IPS-18a (cell line): ENCODE measurements around the gene PLEKHM2.

Source experiments
- H3K27ac ChIP-seq: one replicate; pipeline ENCODE4 v1.5.1; 2013; ENCODE audit warnings: low read length
- H3K27me3 ChIP-seq: one replicate; pipeline ENCODE4 v1.6.1; 2013; ENCODE audit warnings: mild to moderate bottlenecking, low read length; ENCODE audit not compliant: control insufficient read depth, insufficient read depth
- H3K36me3 ChIP-seq: one replicate; pipeline ENCODE4 v1.6.1; 2013; ENCODE audit warnings: low read depth, low read length; ENCODE audit not compliant: control insufficient read depth
- H3K4me1 ChIP-seq: one replicate; pipeline ENCODE4 v1.6.1; 2013; ENCODE audit warnings: low read depth, low read length; ENCODE audit not compliant: control insufficient read depth
- H3K4me3 ChIP-seq: one replicate; pipeline ENCODE4 v1.5.1; 2013; ENCODE audit warnings: low read length
- H3K9ac ChIP-seq: one replicate; pipeline ENCODE4 v1.6.1; 2013; ENCODE audit warnings: mild to moderate bottlenecking, low read length, moderate library complexity
- H3K9me3 ChIP-seq: one replicate; pipeline ENCODE4 v1.6.1; 2013; ENCODE audit warnings: low read depth, low read length; ENCODE audit not compliant: control insufficient read depth

PLEKHM2 gene

DNA sequence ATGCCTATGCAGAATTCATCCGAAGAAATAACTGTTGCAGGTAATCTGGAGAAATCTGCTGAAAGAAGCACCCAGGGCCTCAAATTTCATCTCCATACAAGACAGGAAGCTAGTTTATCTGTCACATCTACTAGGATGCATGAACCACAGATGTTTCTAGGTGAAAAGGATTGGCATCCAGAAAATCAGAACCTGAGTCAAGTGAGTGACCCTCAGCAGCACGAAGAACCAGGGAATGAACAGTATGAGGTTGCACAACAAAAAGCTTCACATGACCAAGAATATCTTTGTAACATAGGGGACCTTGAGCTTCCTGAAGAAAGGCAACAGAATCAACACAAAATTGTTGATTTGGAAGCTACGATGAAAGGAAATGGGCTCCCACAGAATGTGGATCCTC, 24.0 kb upstream of the PLEKHM2 start:
- no peaks in the 10 kb centered on the region for H3K27me3 ChIP-seq
- H3K27ac ChIP-seq = no peak overlapping the region
- no peak overlapping the region for H3K4me3 ChIP-seq
- H3K9ac ChIP-seq = no peak overlapping the region
- H3K36me3 ChIP-seq = peaks cover 55% of the 10 kb centered on the region
- no peaks in the 10 kb centered on the region for H3K9me3 ChIP-seq
- H3K4me1 ChIP-seq = no peaks in the 10 kb centered on the region

DNA sequence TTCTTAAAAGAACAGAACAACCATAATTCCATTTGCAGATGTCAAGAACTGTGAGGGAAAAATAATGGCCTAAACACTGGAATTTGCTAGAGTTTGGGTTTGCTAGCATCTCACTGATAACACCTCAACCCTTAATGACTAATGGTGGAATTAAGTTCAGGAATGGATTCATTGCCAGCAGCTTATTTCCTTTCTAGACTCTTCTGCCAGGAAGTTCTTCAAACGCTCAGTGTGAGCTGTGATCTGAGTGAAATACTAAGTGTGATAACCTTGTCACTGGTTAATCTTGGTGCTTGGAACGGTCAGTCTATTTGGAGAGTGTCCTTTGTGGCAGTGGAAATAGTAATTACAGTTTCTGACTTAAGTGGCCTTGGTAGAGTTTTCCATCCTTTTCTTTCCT, 21.6 kb upstream of the PLEKHM2 start:
- Histone ChIP-seq H3K27ac (no peak overlapping the region), H3K9ac (no peak overlapping the region), H3K27me3 (no peaks in the 10 kb centered on the region), H3K4me1 (no peaks in the 10 kb centered on the region), H3K36me3 (peaks cover 41% of the 10 kb centered on the region), H3K9me3 (no peaks in the 10 kb centered on the region), H3K4me3 (no peak overlapping the region)

DNA sequence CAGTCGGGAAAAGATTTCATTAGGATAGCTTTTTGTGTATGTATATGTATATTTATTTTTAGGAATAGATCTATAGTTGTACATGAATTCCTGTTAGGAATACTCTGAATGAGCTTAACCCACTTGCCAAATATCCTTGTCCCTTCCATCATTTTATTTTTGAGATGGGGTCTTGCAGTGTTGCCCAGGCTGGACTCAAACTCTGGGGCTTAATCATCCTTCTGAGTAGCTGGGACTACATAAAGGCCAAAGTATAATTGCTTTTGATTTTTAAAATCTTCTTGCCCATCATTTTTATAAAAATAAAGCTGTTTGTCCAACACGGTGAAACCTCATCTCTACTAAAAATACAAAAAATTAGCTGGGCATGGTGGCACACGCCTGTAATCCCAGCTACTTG, 20.2 kb upstream of the PLEKHM2 start:
- Histone ChIP-seq H3K9ac (no peak overlapping the region), H3K36me3 (peaks cover 34% of the 10 kb centered on the region), H3K9me3 (no peaks in the 10 kb centered on the region), H3K27ac (no peak overlapping the region), H3K4me1 (peaks cover 4% of the 10 kb centered on the region), H3K4me3 (no peak overlapping the region), H3K27me3 (no peaks in the 10 kb centered on the region)

DNA sequence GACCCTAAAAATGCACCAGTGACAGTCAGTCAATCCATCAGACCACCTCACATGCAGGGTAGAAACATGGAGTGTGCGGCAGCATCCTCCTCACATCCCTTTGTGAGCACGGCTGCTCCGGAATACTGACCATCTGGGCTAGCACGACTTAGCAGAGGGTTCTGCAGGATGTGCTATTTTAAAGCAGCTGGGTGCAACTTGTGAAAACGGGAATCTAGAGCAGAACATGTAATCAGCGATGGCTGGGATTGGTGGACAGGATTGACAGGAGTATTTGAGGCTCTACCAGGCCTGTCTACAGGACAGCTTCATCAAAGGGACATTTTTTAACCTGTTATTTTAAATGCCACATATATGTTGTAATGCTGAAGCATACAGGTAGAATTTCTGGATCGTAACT, 16.8 kb upstream of the PLEKHM2 start:
- Histone ChIP-seq H3K4me3 (no peak overlapping the region), H3K9ac (no peak overlapping the region), H3K9me3 (no peaks in the 10 kb centered on the region), H3K4me1 (peaks cover 4% of the 10 kb centered on the region), H3K36me3 (peaks cover under 1% of the 10 kb centered on the region), H3K27me3 (no peaks in the 10 kb centered on the region), H3K27ac (no peak overlapping the region)

DNA sequence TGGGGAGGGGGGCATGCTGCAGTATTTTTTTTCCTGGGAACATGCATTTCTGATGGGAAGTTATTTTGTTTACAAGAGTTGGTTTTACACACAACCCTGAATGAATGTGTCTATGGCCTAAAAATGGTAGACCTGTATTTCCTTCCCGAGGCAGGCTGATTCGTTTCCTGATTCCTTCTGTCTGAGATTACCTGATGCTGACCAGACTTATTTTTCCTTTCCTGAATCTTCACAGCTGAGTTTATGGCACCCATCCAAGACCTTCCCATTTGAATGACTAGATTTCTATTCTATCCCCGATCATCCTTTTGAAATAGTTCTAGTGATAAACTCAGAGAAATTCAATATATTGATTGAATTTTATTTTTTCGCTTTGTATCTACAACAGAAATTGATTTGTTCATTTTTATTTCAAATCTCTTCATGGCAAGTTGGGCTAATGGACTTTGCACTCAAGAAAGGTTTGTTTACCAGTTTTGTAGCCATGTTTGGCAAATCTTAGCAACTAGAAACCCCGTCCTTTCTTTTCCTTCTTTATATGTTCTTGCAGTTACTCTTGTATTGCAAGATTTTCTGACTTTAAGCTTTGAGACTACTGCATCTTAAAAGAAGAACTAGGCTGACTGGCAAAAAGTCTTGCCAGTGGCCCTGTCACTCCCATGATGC, 15.9 kb upstream of the PLEKHM2 start:
- no peak overlapping the region for H3K9ac ChIP-seq
- no peak overlapping the region for H3K4me3 ChIP-seq
- H3K27ac ChIP-seq = no peak overlapping the region
- H3K36me3 ChIP-seq = no peaks in the 10 kb centered on the region
- no peaks in the 10 kb centered on the region for H3K9me3 ChIP-seq
- peaks cover 4% of the 10 kb centered on the region for H3K4me1 ChIP-seq
- H3K27me3 ChIP-seq = no peaks in the 10 kb centered on the region

DNA sequence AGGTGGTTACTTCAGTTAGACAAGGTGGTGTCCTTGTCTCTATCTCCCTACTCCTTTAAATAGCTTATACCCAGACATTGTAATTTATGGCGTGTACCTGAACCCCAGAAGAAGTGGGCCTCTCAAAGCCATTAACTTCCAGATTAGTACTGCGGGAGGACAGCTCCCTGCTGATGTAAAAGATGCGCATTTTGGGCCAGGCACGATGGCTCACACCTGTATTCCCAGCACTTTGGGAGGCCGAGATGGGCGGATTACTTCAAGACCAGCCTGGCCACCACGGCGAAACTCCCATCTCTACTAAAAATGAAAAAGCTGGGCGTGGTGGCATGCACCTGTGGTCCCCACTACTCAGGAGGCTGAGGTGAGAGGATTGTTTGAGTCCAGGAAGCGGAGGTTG, 15.0 kb upstream of the PLEKHM2 start:
- no peaks in the 10 kb centered on the region for H3K36me3 ChIP-seq
- no peak overlapping the region for H3K4me3 ChIP-seq
- H3K27ac ChIP-seq = no peak overlapping the region
- no peaks in the 10 kb centered on the region for H3K9me3 ChIP-seq
- H3K4me1 ChIP-seq = peaks cover 4% of the 10 kb centered on the region
- H3K27me3 ChIP-seq = no peaks in the 10 kb centered on the region
- no peak overlapping the region for H3K9ac ChIP-seq

DNA sequence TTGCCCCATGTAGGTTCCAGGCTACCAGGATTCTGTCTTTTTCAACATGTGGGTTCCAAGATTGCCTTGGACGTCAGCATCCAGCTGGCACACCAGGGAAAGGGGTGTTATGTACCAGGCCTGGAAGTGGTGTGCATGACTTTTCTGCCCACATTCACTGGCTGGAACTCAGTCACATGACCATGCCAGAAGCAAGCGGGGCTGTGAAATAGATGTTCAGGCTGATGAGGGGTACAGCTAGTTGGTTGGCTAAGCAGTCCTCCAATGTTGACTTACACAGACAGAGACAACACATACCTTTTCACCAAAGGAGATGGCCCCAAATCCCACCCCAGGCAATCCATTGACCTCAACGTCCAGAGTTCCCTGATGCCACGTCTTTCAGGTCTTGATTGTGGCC, 14.3 kb upstream of the PLEKHM2 start:
- Histone ChIP-seq H3K27ac (no peak overlapping the region), H3K36me3 (no peaks in the 10 kb centered on the region), H3K9me3 (no peaks in the 10 kb centered on the region), H3K9ac (no peak overlapping the region), H3K4me1 (peaks cover 4% of the 10 kb centered on the region), H3K27me3 (no peaks in the 10 kb centered on the region), H3K4me3 (no peak overlapping the region)

DNA sequence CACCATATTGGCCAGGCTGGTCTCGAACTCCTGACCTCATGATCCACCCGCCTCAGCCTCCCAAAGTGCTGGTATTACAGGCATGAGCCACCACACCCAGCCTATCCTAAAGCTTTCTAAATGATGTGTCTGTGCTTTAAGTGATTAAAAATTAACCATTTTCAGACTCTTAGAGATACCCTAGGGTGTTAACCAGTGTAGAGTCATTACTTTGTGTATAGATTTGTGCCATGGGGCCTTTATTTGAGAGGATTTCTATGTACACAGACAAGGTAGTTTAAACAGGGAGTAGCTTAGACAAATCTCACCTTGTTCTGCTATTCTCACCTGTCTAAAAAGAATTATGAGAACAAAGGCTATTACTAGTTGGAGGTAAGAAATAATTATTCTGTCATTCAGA, 12.7 kb upstream of the PLEKHM2 start:
- Histone ChIP-seq H3K27me3 (no peaks in the 10 kb centered on the region), H3K4me3 (no peak overlapping the region), H3K4me1 (peaks cover 4% of the 10 kb centered on the region), H3K27ac (no peak overlapping the region), H3K9me3 (no peaks in the 10 kb centered on the region), H3K9ac (no peak overlapping the region), H3K36me3 (no peaks in the 10 kb centered on the region)

DNA sequence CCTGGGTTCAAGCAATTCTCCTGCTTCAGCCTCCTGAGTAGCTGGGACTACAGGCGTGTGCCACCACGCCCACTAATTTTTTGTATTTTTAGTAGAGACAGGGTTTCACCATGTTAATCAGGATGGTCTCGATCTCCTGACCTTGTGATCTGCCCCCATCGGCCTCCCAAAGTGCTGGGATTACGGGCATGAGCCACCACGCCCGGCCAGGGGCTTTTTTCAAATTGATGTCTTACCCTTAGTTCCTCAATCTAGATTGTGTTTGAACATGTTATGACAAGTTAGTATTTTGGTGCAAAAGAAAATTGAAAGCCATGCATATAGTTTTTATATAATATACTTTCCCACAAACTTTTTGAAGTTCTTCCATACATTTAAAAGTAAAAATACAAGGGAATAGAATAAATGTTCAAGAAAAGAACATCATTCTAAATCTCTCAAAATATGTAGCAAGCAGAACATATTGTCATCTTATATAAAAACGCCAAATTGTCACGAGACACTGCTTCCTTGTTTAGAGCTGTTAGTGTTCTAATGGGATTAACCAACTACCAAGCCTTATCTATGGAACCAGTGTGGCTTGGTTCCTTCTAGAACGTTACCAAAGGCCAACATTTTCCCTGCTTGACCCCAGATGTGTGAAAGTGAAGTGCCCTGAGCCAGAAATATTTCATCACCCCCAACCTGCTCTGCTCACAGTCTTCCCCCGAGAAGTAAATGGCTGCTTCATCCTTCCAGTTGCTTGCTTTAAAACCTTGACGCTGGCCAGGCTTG, 9.5 kb upstream of the PLEKHM2 start:
- Histone ChIP-seq H3K4me3 (no peak overlapping the region), H3K27ac (no peak overlapping the region), H3K4me1 (no peaks in the 10 kb centered on the region)

DNA sequence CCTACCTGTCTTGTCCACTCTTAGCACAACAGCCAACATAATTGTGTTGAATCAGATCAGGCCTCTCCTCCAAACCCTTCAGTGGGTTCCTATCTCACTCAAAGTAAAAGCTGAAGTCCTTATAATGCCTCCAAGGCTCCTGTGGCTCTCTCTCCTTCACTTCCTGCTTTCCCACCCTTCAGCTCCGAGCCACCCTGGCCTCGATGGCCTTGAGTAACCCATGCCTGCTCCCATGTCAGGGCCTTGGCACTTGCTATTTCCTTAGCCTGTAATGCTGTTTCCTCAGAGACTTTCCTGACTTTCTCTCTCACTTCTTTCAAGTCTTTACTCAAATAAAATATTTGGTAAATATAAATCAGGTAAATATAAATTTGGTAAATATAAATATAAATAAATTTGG, 8.1 kb upstream of the PLEKHM2 start:
- Histone ChIP-seq H3K9me3 (no peaks in the 10 kb centered on the region), H3K27ac (no peak overlapping the region), H3K27me3 (no peaks in the 10 kb centered on the region), H3K36me3 (no peaks in the 10 kb centered on the region), H3K4me3 (no peak overlapping the region), H3K4me1 (no peaks in the 10 kb centered on the region), H3K9ac (no peak overlapping the region)

More for the DNA sequence above, 9.5 kb upstream of the PLEKHM2 start:
- H3K36me3 ChIP-seq = no peaks in the 10 kb centered on the region
- no peak overlapping the region for H3K9ac ChIP-seq
- H3K9me3 ChIP-seq = no peaks in the 10 kb centered on the region
- no peaks in the 10 kb centered on the region for H3K27me3 ChIP-seq

DNA sequence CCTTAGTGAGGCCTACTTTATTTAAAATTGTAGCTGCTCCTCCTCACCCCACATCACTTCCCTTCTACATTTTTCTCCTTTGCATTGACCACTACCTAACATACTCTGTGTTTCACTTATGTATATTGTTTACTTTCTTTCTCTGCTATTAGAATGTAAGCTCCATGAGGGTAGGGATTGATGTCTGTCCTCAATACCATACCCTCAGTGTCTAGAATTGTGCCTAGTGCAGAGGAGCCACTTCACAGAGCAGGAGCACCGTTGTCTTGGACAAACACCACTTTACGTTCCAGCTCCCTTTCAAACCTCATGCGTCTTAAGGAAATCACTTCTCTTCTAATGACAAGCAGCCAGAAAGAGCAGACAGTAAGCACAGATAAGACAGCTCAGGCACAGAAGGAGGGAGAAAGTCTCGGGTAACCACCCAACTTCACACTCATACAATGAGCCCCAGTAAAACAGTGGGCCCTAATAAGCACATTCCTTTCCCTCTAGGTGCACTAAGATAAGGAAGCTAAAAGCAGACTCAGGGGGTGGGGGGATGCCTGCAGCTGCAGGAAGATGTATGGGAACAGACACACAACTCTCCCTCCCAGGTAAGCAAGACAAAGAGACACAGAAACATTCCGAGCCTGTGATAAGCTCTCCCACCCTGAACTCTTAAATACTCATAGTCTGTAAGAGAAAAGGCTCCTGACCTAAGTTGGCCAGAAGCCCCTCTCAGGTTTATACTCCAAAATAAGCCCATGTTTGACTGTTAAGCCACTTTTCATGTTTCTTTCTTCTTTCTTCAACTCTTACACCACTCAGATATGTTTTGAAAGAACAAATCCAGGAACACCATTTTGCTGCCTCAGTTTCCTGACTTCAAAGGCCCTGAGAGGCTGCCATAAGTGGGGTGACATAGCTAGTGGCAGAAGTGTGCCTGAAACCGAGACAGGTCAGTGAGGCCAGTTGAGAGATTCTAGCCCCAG, 7.1 kb upstream of the PLEKHM2 start:
- Histone ChIP-seq H3K9me3 (no peaks in the 10 kb centered on the region), H3K4me3 (no peak overlapping the region), H3K36me3 (no peaks in the 10 kb centered on the region), H3K4me1 (no peaks in the 10 kb centered on the region), H3K27ac (no peak overlapping the region), H3K9ac (no peak overlapping the region), H3K27me3 (no peaks in the 10 kb centered on the region)
